HG02798 (cell line): Measurements from ENCODE around the gene HSBP1L1.

Source experiments
- ATAC-seq: cut with Tn5 transposase; IDR thresholded peaks from one replicate; pipeline ENCODE4 v1.9.1; 2021; ENCODE audit warnings: mild to moderate bottlenecking; ENCODE audit not compliant: unreplicated experiment, poor library complexity

Gene HSBP1L1

DNA sequence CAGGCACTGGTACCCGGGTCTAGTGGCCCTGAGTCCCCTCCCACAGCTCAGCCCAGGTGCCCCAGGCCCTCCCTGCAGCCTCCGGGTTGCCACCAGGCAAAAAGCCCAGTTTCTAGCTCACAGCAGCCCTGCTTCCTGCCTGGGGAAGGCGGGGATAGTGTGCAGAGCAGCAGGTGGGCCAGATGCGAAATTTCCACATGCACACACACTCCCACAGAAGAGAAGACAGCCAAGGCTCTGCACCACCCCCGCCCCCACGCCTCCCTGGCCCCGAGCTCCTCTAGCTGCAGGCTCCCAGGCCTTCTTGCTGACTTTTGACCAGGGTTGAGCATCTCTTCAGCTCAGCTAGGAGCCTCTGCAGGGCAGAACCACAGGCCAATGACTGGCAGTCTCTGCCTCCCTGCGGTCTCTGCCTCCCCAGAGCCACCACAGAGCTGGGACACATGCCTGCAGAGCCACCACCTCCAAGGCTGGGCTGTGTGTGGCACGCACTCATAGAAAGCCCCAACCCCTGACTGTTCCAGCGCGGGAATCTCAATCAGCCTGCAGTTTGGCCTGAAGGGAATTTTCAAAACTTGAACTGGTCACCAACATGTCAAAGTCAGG lies 20.2 kb upstream of the HSBP1L1 start:
- ATAC-seq = peak; percentile 40

DNA sequence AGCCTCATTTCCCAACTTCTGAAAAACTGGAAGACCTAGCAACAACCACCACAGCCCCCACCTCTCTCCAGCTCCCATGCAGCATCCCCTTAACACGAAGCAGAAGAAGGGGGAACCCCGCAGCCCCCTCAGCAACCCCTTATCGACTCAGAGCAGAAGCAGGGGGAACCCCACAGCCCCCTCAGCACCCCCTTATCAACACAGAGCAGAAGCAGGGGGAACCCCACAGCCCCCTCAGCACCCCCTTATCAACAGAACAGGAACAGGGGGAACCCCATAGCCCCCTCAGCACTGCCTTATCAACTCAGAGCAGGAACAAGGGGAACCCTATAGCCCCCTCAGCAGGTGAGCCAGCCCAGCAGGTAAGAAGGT lies 19.7 kb upstream of the HSBP1L1 start:
- peak; percentile 5 for ATAC-seq

DNA sequence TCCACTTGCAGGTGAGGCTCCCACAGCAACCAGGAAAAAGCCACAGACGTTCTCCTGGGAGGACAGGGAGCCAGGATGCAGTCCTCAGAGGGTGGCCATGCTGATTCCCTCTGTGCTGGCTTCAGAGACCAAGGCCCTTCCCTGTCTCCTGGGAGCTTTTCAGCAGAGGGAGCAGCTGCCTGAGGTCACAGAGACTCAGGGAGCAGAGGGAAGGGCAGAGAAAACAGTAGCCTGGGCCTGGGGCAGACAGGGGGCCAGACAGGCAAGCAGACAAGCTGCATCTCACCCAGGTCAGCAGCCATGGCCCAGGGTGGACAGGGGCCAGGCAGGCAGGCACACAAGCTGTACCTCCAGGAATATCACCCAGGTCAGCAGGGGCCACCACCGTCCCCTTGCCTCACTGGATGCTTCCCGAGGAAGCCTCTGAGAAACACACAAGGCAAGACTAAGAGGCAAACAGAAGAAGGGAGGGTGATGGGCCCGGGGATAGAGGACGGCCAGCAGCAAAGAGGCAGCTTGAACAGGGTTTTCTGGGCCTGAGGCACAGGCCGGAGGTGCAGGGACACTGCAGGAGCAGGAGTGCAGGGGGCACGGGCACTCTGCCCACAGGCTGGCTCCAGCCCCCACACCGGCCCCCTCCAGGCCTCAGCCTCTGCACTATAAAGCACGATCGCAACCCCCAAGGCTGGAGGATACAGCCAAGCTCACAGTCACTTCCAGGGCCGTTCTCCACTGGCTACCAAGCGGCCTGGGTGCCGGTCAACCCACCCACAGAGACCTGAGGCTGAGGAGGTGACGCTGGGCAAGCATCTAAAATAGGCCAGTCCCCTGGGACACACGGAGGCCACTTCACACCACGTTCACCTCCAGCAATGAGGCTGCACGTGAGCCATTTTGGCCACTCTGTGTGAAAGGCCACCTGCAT lies 19.1 kb upstream of the HSBP1L1 start:
- no peak for ATAC-seq

DNA sequence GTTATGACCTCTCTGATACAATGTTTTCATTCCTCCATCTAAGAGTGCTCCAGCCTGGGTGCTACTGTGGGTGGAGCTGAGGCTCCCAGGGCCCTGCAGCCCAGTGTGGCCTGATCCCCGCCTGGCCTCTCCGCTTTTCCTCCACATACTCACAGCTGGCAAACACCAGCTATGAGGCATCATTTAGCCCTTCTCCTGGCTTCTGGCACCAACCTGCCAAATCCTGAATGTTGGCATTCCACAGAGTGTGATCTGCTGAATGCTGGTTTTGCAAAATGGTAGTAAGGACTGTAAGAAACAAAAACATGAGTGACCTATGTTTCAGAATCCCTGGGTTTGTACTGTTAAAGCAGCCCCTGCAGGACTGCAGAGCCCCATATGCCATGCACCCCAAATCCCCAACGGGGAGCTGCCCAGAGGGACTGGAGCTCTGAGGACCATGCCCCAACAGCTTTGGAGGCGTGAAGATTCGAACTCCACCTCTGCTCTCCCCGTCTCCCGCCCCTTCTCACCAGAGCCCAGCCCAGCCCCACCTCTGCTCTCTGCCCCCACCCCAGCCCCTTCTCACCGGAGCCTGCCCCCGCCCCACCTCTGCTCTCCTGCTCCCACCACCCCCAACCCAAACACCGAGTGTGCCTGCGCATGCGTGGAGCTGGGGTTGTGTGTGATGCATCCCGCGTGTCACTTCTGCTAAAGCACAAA lies 17.2 kb upstream of the HSBP1L1 start:
- no peak for ATAC-seq

DNA sequence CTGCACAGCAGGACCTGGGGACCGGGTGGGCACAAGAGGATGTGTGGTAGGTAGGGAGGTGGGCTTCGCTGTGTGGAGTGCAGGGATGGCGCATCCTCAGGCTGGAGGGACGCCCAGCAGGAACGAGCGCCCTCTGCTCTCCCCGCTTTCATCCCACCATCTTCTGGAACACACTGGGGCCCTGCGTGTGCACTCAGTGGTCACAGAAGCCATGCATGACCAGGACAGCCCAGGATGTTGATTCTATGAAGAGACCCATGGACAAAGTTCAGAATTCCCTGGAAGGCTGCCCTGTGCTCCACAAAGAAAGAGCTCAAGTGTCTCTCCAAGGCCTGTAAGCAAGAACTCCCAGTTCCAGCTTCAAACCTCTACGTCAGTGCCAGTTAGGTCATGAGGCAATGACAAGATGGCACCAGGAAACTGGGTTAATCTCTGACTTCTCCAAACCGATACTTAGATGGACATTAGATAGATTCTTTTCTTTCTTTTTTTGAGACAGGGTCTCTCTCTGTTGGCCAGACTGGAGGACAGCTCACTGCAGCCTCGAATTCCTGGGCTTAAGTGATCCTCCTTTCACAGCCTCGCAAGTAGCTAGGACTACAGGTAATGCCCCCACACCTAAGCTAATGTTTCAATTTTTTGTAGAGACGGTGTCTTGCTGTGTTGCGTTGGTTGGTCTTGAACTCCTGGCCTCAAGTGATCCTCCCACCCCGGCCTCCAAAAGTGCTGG lies 16.4 kb upstream of the HSBP1L1 start:
- ATAC-seq = no peak

DNA sequence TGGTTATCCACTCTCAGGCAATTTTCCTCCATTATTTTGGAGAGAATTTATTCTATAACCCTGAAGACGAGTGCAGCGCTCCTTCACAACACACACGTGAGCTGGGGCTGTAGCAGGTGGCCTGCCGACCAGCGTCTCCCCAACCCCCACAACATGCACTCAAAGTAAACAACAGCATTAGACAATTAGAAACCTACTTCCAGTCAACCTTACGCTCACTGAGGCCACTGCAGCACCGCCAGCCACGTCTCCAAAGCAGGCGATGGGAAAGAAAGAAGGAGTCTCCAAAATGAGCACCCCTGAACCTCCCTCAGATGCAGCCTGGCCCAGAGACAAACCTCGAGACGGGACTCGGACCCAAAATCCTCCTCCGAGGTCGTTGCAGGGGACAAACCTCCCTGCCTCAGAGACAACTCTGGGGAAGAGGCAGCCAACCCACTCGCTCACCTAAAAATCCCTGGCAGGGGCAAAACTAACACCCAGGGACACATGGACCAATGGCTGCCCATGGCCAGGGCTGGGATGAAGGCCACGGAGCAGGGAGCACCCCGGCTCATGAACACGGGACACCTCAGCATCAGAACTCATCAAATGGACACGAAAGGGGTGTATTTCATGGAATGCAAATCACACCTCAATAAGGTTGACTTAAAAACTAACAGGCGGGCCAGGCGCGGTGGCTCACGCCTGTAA lies 15.6 kb upstream of the HSBP1L1 start:
- ATAC-seq = no peak

DNA sequence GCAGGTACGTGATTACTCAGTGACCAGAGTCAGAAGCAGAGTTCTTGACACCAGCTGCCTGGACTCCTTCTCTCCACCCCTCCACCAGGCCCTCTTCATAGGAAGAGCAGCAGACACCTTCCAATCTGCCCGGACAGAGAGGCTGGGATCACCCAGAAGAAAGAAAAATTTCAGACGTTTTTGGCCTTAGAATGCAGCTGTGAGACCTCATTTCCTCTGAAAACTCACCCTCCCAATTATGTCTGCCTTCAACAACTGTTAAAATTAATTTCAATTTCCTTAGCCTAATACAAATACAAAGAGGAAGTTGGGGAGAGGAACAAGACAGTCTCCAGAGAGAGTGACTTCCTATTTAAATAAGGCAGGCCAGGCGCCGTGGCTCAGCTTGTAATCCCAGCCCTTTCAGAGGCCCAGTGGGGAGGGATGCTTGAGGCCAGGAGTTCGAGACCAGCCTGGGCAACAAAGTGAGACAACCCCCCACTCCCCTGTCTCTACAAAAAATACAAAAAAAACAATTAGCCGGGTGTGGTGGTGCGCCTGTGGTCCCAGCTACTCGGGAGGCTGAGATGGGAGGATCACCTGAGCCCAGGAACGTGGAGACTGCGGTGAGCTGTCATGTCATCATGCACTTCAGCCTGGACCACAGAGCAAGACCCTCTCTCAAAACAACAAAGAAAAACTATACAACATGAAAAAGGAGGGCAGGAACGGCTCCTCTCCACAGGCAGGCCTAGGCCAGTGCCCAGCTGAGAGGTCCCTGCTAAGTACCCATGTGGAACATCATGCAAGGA lies 14.6 kb upstream of the HSBP1L1 start:
- ATAC-seq = no peak

DNA sequence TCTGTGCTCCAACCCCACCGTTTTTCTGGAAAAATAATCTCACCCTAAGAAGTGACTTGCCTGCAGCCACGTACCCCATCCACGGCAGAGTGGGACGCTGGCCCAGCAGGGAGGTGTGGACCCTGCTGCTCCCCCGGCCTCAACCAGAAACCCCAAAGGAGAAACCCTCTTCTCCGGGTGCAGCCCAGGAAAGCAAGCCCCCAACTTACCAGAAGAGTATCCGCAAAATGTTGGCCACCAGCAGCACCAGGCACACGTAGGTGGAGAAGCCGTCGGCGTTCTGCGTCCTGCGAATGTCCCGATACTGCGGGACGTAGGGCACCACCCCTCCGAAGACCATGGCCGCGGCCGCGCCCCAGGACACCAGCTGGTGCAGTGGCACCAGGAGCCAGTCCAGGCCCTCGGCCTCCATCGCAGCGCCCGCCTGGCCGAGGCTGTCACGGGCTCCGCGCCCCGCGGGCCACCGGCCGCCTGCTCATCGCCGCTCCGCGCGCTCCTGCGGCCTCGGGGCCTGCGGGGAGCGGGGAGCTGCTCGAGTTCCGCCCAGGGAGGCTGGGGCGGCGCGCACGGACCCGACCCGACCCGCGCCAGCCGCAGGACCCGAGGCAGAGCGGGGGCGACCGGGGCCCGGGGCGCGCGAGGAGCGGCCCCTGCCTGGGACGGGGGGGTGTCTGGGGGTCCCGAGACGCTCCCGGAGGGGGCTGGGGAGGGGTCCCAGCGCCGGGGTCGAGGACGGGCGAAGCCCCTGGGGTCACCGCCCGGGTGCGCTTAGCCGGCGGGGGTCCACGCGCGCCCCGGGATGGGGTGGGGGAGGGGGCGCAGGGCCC lies 13.7 kb upstream of the HSBP1L1 start:
- peak; percentile 30 for ATAC-seq

DNA sequence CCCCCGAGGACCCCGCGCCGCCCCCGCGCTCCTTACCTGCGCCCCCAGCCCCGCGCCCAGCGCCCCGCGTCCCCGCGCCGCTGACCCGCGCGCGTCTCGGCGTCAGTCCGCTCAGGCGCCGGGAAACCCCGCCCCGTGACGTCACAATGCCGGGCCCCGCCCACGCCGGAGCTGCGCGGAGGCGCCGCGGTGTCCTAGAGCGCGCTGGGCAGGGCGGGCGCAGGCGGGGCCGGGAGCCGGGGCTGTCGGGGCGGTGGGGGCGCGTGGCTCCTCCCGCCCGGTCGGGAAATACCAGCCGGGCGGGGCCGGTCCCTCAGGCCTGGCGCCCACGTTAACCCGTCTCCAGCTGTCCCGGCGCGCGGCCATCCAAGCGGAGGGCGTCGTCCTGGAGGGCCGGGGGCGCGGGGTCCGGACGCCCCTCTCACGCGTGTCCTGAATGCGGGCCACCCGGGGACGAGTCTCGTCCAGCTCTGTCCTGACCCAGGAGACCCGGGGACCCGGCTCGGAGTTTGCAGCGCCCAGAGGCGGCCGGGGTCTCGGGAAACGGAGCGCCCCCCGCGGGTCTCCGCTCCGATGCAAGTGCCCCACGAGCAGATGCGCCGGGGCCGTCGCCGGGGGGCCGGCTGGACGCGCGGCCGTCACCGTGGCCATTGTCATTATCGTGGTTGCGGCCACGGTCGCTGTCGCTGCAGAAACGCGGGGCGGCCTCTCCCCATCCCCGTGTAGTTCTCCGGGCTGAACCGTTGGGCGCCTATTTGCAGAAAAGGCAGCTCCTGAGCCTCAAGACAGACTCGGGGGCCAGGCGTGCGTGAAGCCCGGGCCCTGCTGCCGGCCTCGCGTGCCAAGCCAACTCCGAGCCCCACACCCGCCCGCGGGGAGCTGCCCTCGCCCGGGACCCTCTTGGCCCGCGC lies 12.6 kb upstream of the HSBP1L1 start, which contains the start of gene SLC66A2:
SLC66A2 (minus strand) TSS at position 109 of the 911 bp plus-strand sequence. CDS start 727 bp downstream, outside the sequence.
- ATAC-seq = peak; percentile 90

DNA sequence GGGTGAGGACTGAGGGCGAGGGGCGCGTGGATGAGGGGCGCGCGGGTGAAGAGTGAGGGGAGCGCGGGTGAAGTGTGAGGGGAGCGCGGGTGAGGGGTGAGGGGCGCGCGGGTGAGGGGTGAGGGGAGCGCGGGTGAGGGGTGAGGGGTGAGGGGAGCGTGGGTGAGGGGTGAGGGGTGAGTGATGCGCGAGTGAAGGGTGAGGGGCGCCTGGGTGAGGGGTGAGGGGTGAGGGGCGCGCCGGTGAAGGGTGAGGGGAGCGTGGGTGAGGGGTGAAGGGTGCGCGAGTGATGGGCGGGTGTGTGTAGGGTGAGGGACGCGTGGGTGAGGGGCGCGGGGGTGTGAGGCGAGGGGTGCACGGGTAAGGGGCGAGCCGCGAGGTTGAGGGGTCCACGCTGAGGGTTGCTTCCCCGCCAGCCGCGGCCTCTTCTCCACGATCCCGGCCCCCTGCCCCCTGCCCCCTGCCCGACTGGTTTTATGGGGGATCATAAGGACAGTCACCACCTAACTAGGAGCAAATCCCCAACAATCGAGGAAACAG lies 11.9 kb upstream of the HSBP1L1 start:
- no peak for ATAC-seq

DNA sequence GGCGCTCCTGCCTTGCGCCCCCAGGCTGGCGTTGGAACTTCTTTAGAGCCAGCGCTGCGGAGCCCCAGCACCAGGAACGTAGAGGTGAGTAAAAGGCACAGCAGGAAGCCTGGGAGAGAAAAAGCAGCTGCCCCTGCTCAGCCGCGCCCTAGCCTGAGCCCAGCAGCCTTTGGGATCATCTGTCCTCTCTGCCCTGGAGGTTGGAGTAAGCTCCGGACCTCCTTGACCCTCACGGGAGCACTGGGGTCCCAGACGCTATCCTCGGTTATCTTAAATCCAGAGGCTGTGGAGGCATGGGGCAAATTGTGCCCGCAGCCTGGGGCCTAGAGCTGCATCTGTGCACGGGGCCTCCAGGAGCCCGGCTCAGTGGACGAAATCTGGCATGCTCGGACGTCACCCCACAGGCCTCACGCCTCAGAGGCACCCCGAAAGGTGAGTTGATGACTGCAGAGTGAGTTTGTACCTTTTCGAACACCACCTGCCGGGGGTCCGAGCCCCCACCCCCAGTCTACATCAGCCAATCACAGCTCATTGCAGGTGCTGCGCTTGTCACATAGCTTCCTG lies 11.4 kb upstream of the HSBP1L1 start:
- ATAC-seq = no peak

DNA sequence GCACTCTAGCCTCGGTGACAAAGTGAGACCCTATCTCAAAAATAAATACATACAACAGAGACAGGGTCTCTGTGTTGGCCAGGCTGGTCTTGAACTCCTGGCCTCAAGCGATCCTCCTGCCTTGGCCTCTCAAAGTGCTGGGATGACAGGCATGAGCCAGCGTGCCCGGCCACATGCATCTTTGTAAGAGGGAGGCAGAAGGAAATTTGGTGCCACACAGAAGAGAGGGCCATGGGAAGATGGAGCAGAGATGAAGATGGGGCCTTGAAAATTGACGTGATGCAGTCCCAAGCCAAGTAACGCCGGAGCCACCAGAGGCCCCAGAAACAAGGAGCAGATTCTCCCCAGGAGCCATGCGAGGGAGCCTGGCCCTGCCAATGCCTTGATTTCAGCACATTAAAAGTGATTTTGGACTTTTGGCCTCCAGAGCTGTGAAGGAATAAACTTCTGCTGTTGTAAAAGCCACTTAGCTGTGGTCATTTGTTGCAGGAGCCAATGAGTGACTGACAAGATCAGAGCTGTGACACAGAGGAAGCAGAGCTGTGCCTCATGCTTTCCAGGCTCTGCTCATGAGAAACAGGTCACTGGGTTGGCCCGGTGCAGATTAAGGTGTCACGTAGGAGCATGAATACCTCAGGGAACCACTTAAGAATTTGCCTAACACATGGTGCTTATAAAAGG lies 10.3 kb upstream of the HSBP1L1 start:
- ATAC-seq = no peak

DNA sequence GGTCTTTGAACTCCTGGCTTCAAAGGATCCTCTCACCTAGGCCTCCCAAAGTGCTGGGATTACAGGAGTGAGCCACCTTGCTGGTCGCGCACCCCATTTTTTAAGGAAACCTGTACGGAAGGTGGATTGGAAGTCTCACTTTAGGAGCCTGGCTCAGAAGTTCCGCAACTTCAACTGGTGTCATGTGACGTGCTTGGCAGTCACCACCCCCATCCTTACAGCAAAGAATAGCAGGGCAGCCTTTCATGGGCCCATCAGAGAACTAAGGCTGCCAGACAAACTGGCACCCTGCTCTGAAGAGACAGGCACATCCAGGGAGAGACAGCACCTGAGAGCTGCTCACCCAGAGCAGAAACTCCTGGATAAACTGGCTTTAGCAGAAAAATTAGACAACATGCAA lies 9.7 kb upstream of the HSBP1L1 start:
- no peak for ATAC-seq

DNA sequence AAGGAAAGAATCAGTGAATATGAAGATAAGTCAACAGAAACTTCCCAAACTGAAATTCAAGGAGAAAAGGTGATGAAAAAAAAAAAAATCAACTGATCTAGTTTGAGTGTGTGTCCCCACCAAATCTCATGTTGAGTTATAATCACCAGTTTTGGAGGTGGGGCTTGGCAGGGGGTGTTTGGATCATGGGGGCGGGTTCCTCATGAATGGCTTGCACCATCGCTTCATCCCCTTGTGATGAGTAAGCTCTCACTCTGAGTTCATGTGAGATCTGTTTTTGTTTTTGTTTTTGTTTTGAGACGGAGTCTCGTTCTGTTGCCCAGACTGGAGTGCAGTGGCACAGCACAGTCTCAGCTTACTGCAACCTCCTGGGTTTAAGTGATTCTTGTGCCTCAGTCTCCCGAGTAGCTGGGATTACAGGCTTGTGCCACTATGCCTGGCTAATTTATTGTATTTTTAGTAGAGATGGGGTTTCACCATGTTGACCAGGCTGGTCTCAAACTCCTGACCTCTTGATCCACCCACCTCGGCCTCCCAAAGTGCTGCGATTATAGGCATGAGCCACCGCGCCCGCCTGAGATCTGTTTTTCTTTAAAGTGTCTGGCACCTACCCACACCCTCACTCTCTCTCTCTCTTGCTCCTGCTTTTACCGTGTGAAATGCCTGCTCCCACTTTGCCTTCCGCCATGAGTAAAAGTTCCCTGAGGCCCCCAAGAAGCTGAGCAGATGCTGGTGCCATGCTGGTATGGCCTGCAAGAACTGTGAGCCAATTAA lies 9.0 kb upstream of the HSBP1L1 start:
- ATAC-seq = no peak

DNA sequence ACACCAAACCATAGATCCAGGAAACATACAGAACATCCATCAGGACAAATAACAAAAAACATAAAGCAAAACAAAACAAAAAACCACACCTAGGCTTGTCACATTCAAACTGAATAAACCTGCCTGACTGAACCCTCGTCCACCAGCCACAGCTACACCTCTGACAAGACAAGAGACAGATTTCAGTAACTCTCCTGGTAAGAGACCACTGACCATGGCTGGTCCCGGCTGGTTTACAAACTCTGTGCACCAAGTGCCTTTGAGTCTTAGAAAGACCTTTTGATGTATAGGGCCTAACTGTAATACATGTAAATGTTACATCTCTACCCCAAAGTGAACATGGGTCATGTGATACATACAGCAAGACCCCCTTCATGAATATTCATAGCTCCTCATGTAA lies 8.2 kb upstream of the HSBP1L1 start:
- no peak for ATAC-seq
